ENCODE results near the gene UBC. TPM values are rescaled to one million over a fixed set of nuclear protein-coding genes. Genes with fewer than 3 reads are reported as not detected.

The UBC gene
- total and polyA plus RNA-seq, 4 donors, result 1,113 to 1,682 (median 1,303) TPM

GRCh38 chr12:124952801-124953200, 38.4 kb upstream of the UBC start:
- no peaks in the 10 kb centered on the region for H3K9me3 ChIP-seq (ENCODE audit: control insufficient read depth in 4 of 4, insufficient read depth in 3 of 4, low read length in 3 of 4)
- no peaks in the 10 kb centered on the region for H3K27me3 ChIP-seq (ENCODE audit: control insufficient read depth in 3 of 3, insufficient read depth in 3 of 3, low read length in 2 of 3)
- H3K36me3 ChIP-seq (ENCODE audit: control insufficient read depth in 4 of 4, insufficient read depth in 4 of 4, low read length in 4 of 4), result peaks cover 10 to 58% (median 19%) of the 10 kb centered on the region in 4 donors
- H3K4me3 ChIP-seq, result no peak overlapping the region
- no peaks in the 10 kb centered on the region for H3K4me1 ChIP-seq (ENCODE audit: control insufficient read depth in 5 of 5, insufficient read depth in 5 of 5, low read length in 5 of 5)
- TF ChIP-seq CTCF (IDR thresholded peaks at IDR 0.05; ENCODE audit: control extremely low read depth, extremely low read depth), result no peak
- no peak for ATAC-seq (ENCODE audit: insufficient read depth, low FRiP score)
- no peak overlapping the region for H3K9ac ChIP-seq (ENCODE audit: insufficient read depth in 1 of 2, low read length in 2 of 2)
- WGBS, 2 donors, result 78 to 88% methylated on average over 8 of the region's 8 CpGs
- H3K27ac ChIP-seq (ENCODE audit: low read depth in 1 of 2, low read length in 1 of 2), result no peak overlapping the region
- DNase-seq, result no peak

- Histone ChIP-seq H3K9me3 (ENCODE audit: control insufficient read depth in 4 of 4, insufficient read depth in 3 of 4, low read length in 3 of 4) (no peaks in the 10 kb centered on the region), H3K9ac (ENCODE audit: insufficient read depth in 1 of 2, low read length in 2 of 2) (no peak overlapping the region), H3K27ac (ENCODE audit: low read depth in 1 of 2, low read length in 1 of 2) (no peak overlapping the region), H3K4me1 (ENCODE audit: control insufficient read depth in 5 of 5, insufficient read depth in 5 of 5, low read length in 5 of 5) (no peaks in the 10 kb centered on the region), H3K27me3 (ENCODE audit: control insufficient read depth in 3 of 3, insufficient read depth in 3 of 3, low read length in 2 of 3) (no peaks in the 10 kb centered on the region), H3K36me3 (ENCODE audit: control insufficient read depth in 4 of 4, insufficient read depth in 4 of 4, low read length in 4 of 4) (peaks cover 10 to 62% (median 21%) of the 10 kb centered on the region in 4 donors), H3K4me3 (no peak overlapping the region)
- no peak for DNase-seq
- no peak for TF ChIP-seq CTCF (IDR thresholded peaks at IDR 0.05; ENCODE audit: control extremely low read depth, extremely low read depth)
- whole genome bisulfite sequencing, 2 donors, result 97% methylated on average over 17 of the region's 17 CpGs
- no peak for ATAC-seq (ENCODE audit: insufficient read depth, low FRiP score)
These were observed 37.8 kb upstream of the UBC start for GRCh38 chr12:124952295-124952694.

- no peaks in the 10 kb centered on the region for H3K27me3 ChIP-seq (ENCODE audit: control insufficient read depth in 3 of 3, insufficient read depth in 3 of 3, low read length in 2 of 3)
- peaks cover 10 to 58% (median 17%) of the 10 kb centered on the region in 4 donors for H3K36me3 ChIP-seq (ENCODE audit: control insufficient read depth in 4 of 4, insufficient read depth in 4 of 4, low read length in 4 of 4)
- H3K4me3 ChIP-seq, result no peak overlapping the region
- no peaks in the 10 kb centered on the region for H3K9me3 ChIP-seq (ENCODE audit: control insufficient read depth in 4 of 4, insufficient read depth in 3 of 4, low read length in 3 of 4)
- no peak for TF ChIP-seq CTCF (IDR thresholded peaks at IDR 0.05; ENCODE audit: control extremely low read depth, extremely low read depth)
- 96 to 97% methylated on average over 47 of the region's 47 CpGs for WGBS, 2 donors
- H3K27ac ChIP-seq (ENCODE audit: low read depth in 1 of 2, low read length in 1 of 2), result no peak overlapping the region
- H3K4me1 ChIP-seq (ENCODE audit: control insufficient read depth in 5 of 5, insufficient read depth in 5 of 5, low read length in 5 of 5), result no peaks in the 10 kb centered on the region
- no peak for DNase-seq
- ATAC-seq (ENCODE audit: insufficient read depth, low FRiP score), result no peak
- H3K9ac ChIP-seq (ENCODE audit: insufficient read depth in 1 of 2, low read length in 2 of 2), result no peak overlapping the region
These were observed 35.6 kb upstream of the UBC start for GRCh38 chr12:124949779-124950728.

Measured in lung (tissue), 12 donors.